Kidney (tissue), 14 donors: Measurements from ENCODE around the gene WTAP. TPM values are rescaled to one million over a fixed set of nuclear protein-coding genes. Genes with fewer than 3 reads are reported as not detected.

Source experiments
- DNase-seq, 5 donors: peaks; one replicate each; pipeline ENCODE4 v3.0.0-alpha.2; 2013 to 2020
- FAIRE-seq: peaks from 2 replicates; lab custom pipeline; 2012; peaks lifted over from hg19 to GRCh38; lab: Jason Lieb, UNC
- H3K27ac ChIP-seq, 2 donors: one replicate each; pipeline ENCODE4 v1.7.0; 2013; ENCODE audit warnings: low read depth in 2 of 2, low read length in 2 of 2, inconsistent platforms in 1 of 2
- H3K27me3 ChIP-seq: one replicate; pipeline ENCODE4 v1.7.1; 2013; ENCODE audit warnings: low read length, inconsistent platforms; ENCODE audit not compliant: control insufficient read depth, insufficient read depth
- H3K36me3 ChIP-seq, 3 donors: one replicate each; pipeline versions ENCODE4 v1.7.0 to v1.7.1; 2013; ENCODE audit warnings: low read length in 3 of 3, control low read depth in 1 of 3, inconsistent platforms in 1 of 3; ENCODE audit not compliant: insufficient read depth in 3 of 3, control insufficient read depth in 2 of 3
- H3K4me1 ChIP-seq, 3 donors: one replicate each; pipeline versions ENCODE4 v1.7.0 to v1.7.1; 2013; ENCODE audit warnings: low read length in 3 of 3, inconsistent platforms in 1 of 3, low read depth in 1 of 3; ENCODE audit not compliant: control insufficient read depth in 2 of 3, insufficient read depth in 2 of 3
- H3K4me3 ChIP-seq, 3 donors: one replicate each; pipeline versions ENCODE4 v1.7.0 to v1.8.1; 2013; ENCODE audit warnings: low read length in 3 of 3, control low read depth in 1 of 3, inconsistent platforms in 1 of 3
- H3K9ac ChIP-seq, 3 donors: one replicate each; pipeline versions ENCODE4 v1.7.0 to v1.7.1; 2013; ENCODE audit warnings: low read length in 3 of 3, control low read depth in 1 of 3, inconsistent platforms in 1 of 3
- H3K9me3 ChIP-seq, 3 donors: one replicate each; pipeline versions ENCODE4 v1.7.0 to v1.7.1; 2013; ENCODE audit warnings: low read length in 3 of 3, control low read depth in 1 of 3, inconsistent platforms in 1 of 3; ENCODE audit not compliant: control insufficient read depth in 2 of 3, insufficient read depth in 1 of 3
- intact Hi-C: fragments of 100-400 bp; cut with DNase I; formaldehyde crosslinking; loops from one replicate; pipeline ENCODE4 v1.11.1; 2022
- polyA plus RNA-seq: library from polyadenylated mRNA; stranded (reverse); fragments of 350-450 nt; fragmentation: Illumina TruSeq; extraction: RNeasy Lipid Tissue Mini Kit (QIAGEN cat#74804); gene quantifications from one replicate; pipeline ENCODE4 v1.2.3, GENCODE V29; 2014; ENCODE audit warnings: low read depth, low replicate concordance; ENCODE audit not compliant: insufficient read depth
- total RNA-seq: library from RNA; stranded (reverse); fragmentation: NEBNext Ultra II Directional; extraction: Animal tissue kit (Norgen Biotek cat#: 25700); gene quantifications from one replicate; pipeline ENCODE4 v1.2.1, GENCODE V29; 2021
- TF ChIP-seq, protein P1 (sequence below): IDR thresholded peaks from 3 replicates; pipeline ENCODE4 v1.5.1; 2012; ENCODE audit warnings: mild to moderate bottlenecking, moderate library complexity, borderline replicate concordance; ENCODE audit not compliant: insufficient read depth; ENCODE audit errors: extremely low read depth
- donor health status: control.
- donor health status: control.
- donor health status: control.
- donor health status: control.
- donor health status: control.
- donor health status: DM: yes; HTN: yes; CAD: no.
- donor health status: Normal renal cell carcinoma (clear cell type).

WTAP gene
- total and polyA plus RNA-seq, 2 donors from 2014 or later: 63.5 to 108 TPM

GRCh38 chr6:159766906-159767305, 39.6 kb downstream of the WTAP start:
- Histone ChIP-seq H3K36me3 (peaks cover 4 to 30% (median 17%) of the 10 kb centered on the region in 3 donors), H3K4me1 (peaks cover 0 to 6% (median 3%) of the 10 kb centered on the region in 3 donors), H3K27ac (no peak overlapping the region), H3K9ac (no peak overlapping the region), H3K4me3 (no peak overlapping the region), H3K27me3 (no peaks in the 10 kb centered on the region), H3K9me3 (no peaks in the 10 kb centered on the region)
- no peak for DNase-seq
- TF ChIP-seq, protein P1, sequence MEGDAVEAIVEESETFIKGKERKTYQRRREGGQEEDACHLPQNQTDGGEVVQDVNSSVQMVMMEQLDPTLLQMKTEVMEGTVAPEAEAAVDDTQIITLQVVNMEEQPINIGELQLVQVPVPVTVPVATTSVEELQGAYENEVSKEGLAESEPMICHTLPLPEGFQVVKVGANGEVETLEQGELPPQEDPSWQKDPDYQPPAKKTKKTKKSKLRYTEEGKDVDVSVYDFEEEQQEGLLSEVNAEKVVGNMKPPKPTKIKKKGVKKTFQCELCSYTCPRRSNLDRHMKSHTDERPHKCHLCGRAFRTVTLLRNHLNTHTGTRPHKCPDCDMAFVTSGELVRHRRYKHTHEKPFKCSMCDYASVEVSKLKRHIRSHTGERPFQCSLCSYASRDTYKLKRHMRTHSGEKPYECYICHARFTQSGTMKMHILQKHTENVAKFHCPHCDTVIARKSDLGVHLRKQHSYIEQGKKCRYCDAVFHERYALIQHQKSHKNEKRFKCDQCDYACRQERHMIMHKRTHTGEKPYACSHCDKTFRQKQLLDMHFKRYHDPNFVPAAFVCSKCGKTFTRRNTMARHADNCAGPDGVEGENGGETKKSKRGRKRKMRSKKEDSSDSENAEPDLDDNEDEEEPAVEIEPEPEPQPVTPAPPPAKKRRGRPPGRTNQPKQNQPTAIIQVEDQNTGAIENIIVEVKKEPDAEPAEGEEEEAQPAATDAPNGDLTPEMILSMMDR: no peak
- no peak for FAIRE-seq
- intact Hi-C loops: no loop called here

GRCh38 chr6:159769470-159769869, 42.2 kb downstream of the WTAP start:
- Histone ChIP-seq H3K27me3 (no peaks in the 10 kb centered on the region), H3K9me3 (no peaks in the 10 kb centered on the region), H3K4me3 (no peak overlapping the region), H3K9ac (no peak overlapping the region), H3K4me1 (no peaks in the 10 kb centered on the region), H3K36me3 (peaks cover 4 to 30% (median 19%) of the 10 kb centered on the region in 3 donors), H3K27ac (no peak overlapping the region)
- TF ChIP-seq, protein P1: no peak
- DNase-seq (no peak), FAIRE-seq (no peak)
- intact Hi-C loops: no loop called here

DNA sequence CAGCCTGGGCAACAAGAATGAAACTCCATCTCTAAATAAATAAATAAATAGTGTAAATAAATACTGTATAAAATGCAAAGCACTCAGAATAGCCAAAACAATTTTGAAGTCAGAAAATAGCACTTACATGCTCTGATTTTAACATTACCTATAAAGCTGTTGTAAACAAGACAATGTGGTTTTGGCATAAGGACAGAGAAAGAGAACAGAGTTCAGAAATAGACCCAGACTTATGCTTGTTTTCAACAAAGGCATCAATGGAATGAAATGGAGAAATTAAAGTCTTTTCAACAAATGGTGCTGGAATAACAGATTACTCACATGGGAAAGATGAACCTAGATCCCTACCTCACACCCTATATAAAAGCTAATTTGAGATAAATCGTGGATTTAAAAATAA, 44.9 kb downstream of the WTAP start:
- TF ChIP-seq, protein P1: no peak
- FAIRE-seq (no peak), DNase-seq (no peak)
- H3K9ac ChIP-seq: no peak overlapping the region
- no peaks in the 10 kb centered on the region for H3K4me1 ChIP-seq
- intact Hi-C loops: no loop called here
- no peak overlapping the region for H3K27ac ChIP-seq
- no peaks in the 10 kb centered on the region for H3K27me3 ChIP-seq
- H3K4me3 ChIP-seq: no peak overlapping the region
- H3K9me3 ChIP-seq: no peaks in the 10 kb centered on the region
- H3K36me3 ChIP-seq: peaks cover 4 to 22% (median 19%) of the 10 kb centered on the region in 3 donors
